Sigmoid colon (tissue), 7 donors: ENCODE results near the gene BRPF3. TPM values are rescaled to one million over a fixed set of nuclear protein-coding genes. Genes with fewer than 3 reads are reported as not detected.

Source experiments
- DNase-seq: peaks from one replicate; pipeline ENCODE4 v3.0.0-alpha.2; 2019
- H3K27ac ChIP-seq, 4 donors: fragments of 200-600 bp; sonication (generic); one replicate each; pipeline ENCODE4 v1.5.1; 2016 to 2019; ENCODE audit warnings: mild to moderate bottlenecking in 1 of 4
- H3K27me3 ChIP-seq, 3 donors: fragments of 200-600 bp; sonication (generic); one replicate each; pipeline ENCODE4 v1.5.1; 2019; ENCODE audit warnings: mild to moderate bottlenecking in 1 of 3
- H3K36me3 ChIP-seq, 4 donors: fragments of 200-600 bp; sonication (generic); one replicate each; pipeline ENCODE4 v1.5.1; 2016 to 2019
- H3K4me1 ChIP-seq, 4 donors: fragments of 200-600 bp; sonication (generic); one replicate each; pipeline ENCODE4 v1.5.1; 2017 to 2019
- H3K4me3 ChIP-seq, 4 donors: fragments of 200-600 bp; sonication (generic); one replicate each; pipeline ENCODE4 v1.5.1; 2017 to 2019; ENCODE audit warnings: mild to moderate bottlenecking in 2 of 4, moderate library complexity in 1 of 4
- H3K9me3 ChIP-seq, 4 donors: fragments of 200-600 bp in 3 of 4; sonication (generic) in 3 of 4; one replicate each; pipeline versions ENCODE4 v1.5.1 to v1.6.1; 2013 to 2019
- EP300 ChIP-seq, 4 donors: sonication (generic); formaldehyde crosslinking; IDR thresholded peaks; one replicate each; pipeline ENCODE4 v1.6.1; 2017; ENCODE audit warnings: antibody characterized with exemption in 4 of 4
- POLR2A ChIP-seq, 2 donors: fragments of 450-650 bp; IDR thresholded peaks; one replicate each; pipeline ENCODE4 v1.6.1; 2016; ENCODE audit warnings: antibody characterized with exemption in 2 of 2, mild to moderate bottlenecking in 2 of 2, moderate library complexity in 2 of 2
- POLR2AphosphoS5 ChIP-seq, 4 donors: sonication (generic); formaldehyde crosslinking; IDR thresholded peaks; one replicate each; pipeline ENCODE4 v1.6.1; 2017; ENCODE audit warnings: antibody characterized with exemption in 4 of 4
- WGBS, 2 donors: extraction: QIAGEN DNeasy Blood & Tissue Kit; methylation state at CpG; one replicate each; pipeline ENCODE4 v1.1.7; 2013; 5-methylcytosine and 5-hydroxymethylcytosine counted together
- intact Hi-C: fragments of 100-400 bp; cut with DNase I; formaldehyde crosslinking; loops from one replicate; pipeline ENCODE4 v1.15.1; 2023
- polyA plus RNA-seq, 3 donors: library from polyadenylated mRNA; stranded (reverse); fragments of 200-250 nt; gene quantifications; one replicate each; pipeline ENCODE4 v1.2.3, GENCODE V29; 2013
- total RNA-seq, 4 donors: library from RNA; depleted of rRNA; stranded (reverse); fragments of >200 nt; gene quantifications; one replicate each; pipeline ENCODE4 v1.1.0, GENCODE V29; 2016
- TF ChIP-seq, protein P1 (sequence below), 4 experiments: fragments of 450-650 bp in 3 of 4; fragments of 200-600 bp in 1 of 4; IDR thresholded peaks; one replicate each; pipeline ENCODE4 v1.5.1; 2016 to 2019; ENCODE audit warnings: antibody characterized with exemption in 4 of 4, mild to moderate bottlenecking in 3 of 4, moderate library complexity in 2 of 4
- donor health status: healthy with polysubstance abuse.
- donor health status: Bipolar disorder and iron deficiency.
- donor health status: healthy.

The BRPF3 gene
- total and polyA plus RNA-seq, 7 donors, result 11.2 to 41.8 (median 26.9) TPM

DNA sequence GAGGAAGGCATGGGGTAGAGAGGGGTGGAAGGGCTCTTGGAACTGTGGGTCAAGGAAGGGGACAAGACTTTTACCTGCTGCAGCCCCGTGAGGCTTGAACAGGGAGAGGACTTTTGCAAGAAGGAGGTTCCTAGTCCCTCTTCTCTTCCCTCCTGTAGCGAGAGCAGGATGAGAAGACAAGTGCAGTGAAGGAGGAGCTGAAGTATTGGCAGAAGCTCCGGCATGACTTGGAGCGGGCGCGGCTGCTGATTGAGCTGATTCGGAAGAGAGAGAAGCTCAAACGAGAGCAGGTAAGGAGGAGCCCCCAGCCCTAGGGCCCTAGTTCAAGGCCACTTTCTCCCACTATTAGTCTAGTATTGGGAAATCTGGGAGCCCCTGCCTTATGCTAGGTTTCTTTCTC lies 10.6 kb downstream of the BRPF3 start:
- no peaks in the 10 kb centered on the region for H3K9me3 ChIP-seq
- DNase-seq, result no peak
- WGBS, 2 donors, result 55 to 79% methylated on average over 8 of the region's 8 CpGs
- intact Hi-C loops, result no loop called here
- no peak overlapping the region for H3K4me3 ChIP-seq
- peaks cover 0 to 11% (median 2%) of the 10 kb centered on the region in 4 donors for H3K4me1 ChIP-seq
- no peak for TF ChIP-seq POLR2A (IDR thresholded peaks at IDR 0.05)
- TF ChIP-seq, protein P1, sequence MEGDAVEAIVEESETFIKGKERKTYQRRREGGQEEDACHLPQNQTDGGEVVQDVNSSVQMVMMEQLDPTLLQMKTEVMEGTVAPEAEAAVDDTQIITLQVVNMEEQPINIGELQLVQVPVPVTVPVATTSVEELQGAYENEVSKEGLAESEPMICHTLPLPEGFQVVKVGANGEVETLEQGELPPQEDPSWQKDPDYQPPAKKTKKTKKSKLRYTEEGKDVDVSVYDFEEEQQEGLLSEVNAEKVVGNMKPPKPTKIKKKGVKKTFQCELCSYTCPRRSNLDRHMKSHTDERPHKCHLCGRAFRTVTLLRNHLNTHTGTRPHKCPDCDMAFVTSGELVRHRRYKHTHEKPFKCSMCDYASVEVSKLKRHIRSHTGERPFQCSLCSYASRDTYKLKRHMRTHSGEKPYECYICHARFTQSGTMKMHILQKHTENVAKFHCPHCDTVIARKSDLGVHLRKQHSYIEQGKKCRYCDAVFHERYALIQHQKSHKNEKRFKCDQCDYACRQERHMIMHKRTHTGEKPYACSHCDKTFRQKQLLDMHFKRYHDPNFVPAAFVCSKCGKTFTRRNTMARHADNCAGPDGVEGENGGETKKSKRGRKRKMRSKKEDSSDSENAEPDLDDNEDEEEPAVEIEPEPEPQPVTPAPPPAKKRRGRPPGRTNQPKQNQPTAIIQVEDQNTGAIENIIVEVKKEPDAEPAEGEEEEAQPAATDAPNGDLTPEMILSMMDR (IDR thresholded peaks at IDR 0.05), result no peak
- TF ChIP-seq POLR2AphosphoS5 (IDR thresholded peaks at IDR 0.05), result no peak
- no peak for TF ChIP-seq EP300 (IDR thresholded peaks at IDR 0.05)
- H3K27ac ChIP-seq, result no peak overlapping the region
- no peaks in the 10 kb centered on the region for H3K27me3 ChIP-seq
- peaks cover 30 to 97% (median 60%) of the 10 kb centered on the region in 4 donors for H3K36me3 ChIP-seq

DNA sequence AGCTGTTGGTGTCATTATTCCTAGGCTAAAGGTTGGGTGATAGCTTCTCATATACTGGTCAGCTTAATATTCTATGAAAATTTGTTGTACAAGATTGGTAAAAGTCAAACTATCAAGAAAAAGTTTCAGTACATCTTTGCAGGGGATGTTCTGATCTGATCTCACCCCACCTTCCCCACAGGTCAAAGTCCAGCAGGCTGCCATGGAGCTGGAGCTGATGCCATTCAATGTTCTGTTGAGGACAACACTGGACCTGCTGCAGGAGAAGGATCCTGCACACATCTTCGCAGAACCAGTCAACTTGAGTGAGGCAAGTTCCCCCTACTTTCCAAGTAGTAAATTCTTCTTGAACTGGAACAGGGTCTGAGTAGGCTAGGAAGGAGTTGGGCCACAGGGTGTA lies 13.1 kb downstream of the BRPF3 start:
- Histone ChIP-seq H3K9me3 (no peaks in the 10 kb centered on the region), H3K4me3 (no peak overlapping the region), H3K27me3 (no peaks in the 10 kb centered on the region), H3K36me3 (peaks cover 35 to 98% (median 68%) of the 10 kb centered on the region in 4 donors), H3K27ac (no peak overlapping the region), H3K4me1 (no peaks in the 10 kb centered on the region)
- intact Hi-C loops, result no loop called here
- WGBS, 2 donors, result 25 to 69% methylated on average over 1 of the region's 1 CpG
- no peak for DNase-seq
- TF ChIP-seq EP300 (IDR thresholded peaks at IDR 0.05), result no peak
- TF ChIP-seq, protein P1 (IDR thresholded peaks at IDR 0.05), result no peak
- no peak for TF ChIP-seq POLR2A (IDR thresholded peaks at IDR 0.05)
- no peak for TF ChIP-seq POLR2AphosphoS5 (IDR thresholded peaks at IDR 0.05)

DNA sequence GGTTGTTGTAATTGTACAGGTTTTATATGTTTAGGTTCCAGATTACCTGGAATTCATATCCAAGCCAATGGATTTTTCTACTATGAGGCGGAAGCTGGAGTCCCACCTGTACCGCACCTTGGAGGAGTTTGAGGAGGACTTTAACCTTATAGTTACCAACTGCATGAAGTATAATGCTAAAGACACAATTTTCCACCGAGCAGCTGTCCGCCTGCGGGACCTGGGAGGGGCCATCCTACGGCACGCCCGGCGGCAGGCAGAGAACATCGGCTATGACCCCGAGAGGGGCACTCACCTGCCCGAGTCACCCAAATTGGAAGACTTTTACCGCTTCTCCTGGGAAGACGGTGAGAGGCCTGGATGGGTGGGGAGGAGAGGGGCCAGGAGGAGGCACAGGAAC lies 13.6 kb downstream of the BRPF3 start:
- no peaks in the 10 kb centered on the region for H3K27me3 ChIP-seq
- no peak overlapping the region for H3K27ac ChIP-seq
- H3K36me3 ChIP-seq, result peaks cover 38 to 98% (median 73%) of the 10 kb centered on the region in 4 donors
- no peaks in the 10 kb centered on the region for H3K9me3 ChIP-seq
- intact Hi-C loops, result no loop called here
- DNase-seq, result no peak
- H3K4me1 ChIP-seq, result no peaks in the 10 kb centered on the region
- WGBS, 2 donors, result 22 to 77% methylated on average over 14 of the region's 14 CpGs
- no peak overlapping the region for H3K4me3 ChIP-seq
- TF ChIP-seq, protein P1 (IDR thresholded peaks at IDR 0.05), result no peak
- TF ChIP-seq POLR2A (IDR thresholded peaks at IDR 0.05) (no peak), POLR2AphosphoS5 (IDR thresholded peaks at IDR 0.05) (no peak), EP300 (IDR thresholded peaks at IDR 0.05) (no peak)

DNA sequence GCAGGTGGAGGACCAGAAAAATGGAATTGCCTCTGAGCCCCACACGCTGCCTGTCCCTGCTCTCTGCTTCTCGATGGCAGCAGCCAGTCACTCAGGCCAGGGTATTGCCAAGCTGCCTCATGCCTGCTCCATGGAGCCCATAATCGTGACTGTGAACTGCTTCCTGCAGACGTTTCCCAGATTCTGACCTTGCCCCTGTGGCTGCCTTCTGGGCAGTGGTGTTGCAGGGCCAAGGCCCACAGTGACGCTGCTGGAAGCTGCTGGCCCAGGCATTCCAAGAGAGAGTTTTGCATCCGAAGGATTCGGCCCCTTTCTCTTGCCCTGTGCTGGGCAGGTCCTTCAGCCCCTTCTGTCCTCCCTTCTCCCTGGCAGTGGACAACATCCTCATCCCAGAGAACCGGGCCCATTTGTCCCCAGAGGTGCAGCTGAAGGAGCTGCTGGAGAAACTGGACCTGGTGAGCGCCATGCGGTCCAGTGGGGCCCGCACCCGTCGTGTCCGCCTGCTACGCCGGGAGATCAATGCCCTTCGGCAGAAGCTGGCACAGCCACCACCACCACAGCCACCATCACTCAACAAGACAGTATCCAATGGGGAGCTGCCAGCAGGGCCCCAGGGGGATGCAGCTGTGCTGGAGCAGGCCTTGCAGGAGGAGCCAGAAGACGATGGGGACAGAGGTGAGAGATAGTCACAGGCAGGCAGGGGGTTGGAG lies 14.5 kb downstream of the BRPF3 start:
- no peaks in the 10 kb centered on the region for H3K9me3 ChIP-seq
- no peak overlapping the region for H3K27ac ChIP-seq
- DNase-seq, result no peak
- H3K36me3 ChIP-seq, result peaks cover 38 to 98% (median 79%) of the 10 kb centered on the region in 4 donors
- TF ChIP-seq EP300 (IDR thresholded peaks at IDR 0.05), result no peak
- no peak for TF ChIP-seq POLR2A (IDR thresholded peaks at IDR 0.05)
- no peak for TF ChIP-seq POLR2AphosphoS5 (IDR thresholded peaks at IDR 0.05)
- 70 to 89% methylated on average over 18 of the region's 18 CpGs for WGBS, 2 donors
- H3K27me3 ChIP-seq, result no peaks in the 10 kb centered on the region
- intact Hi-C loops, result no loop called here
- peaks cover 0 to 2% (median 0%) of the 10 kb centered on the region in 4 donors for H3K4me1 ChIP-seq
- H3K4me3 ChIP-seq, result no peak overlapping the region

DNA sequence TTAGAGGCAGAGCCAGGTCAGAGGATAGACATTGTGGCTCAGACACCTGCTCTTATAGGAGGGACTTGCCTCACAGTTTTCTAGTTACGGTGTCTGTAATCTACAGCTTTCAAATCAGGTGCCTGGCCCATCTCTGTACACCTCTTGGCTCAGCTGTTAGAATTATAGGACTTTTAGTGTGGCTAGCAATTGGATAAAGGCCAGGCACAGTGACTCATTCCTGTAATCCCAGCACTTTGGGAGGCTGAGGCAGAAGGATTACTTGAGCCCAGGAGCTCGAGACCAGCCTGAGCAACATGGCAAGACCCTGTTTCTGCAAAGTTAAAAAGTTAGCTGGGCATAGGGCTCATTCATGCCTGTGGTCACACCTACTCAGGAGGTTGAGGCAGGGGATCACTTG lies 20.0 kb downstream of the BRPF3 start:
- Histone ChIP-seq H3K4me3 (no peak overlapping the region), H3K9me3 (no peaks in the 10 kb centered on the region), H3K36me3 (peaks cover 19 to 95% (median 56%) of the 10 kb centered on the region in 4 donors), H3K27me3 (no peaks in the 10 kb centered on the region), H3K4me1 (peaks cover 0 to 5% (median 0%) of the 10 kb centered on the region in 4 donors), H3K27ac (no peak overlapping the region)
- WGBS, 2 donors, result 25 to 66% methylated on average over 2 of the region's 2 CpGs
- intact Hi-C loops, result no loop called here
- no peak for DNase-seq
- TF ChIP-seq POLR2AphosphoS5 (IDR thresholded peaks at IDR 0.05) (no peak), EP300 (IDR thresholded peaks at IDR 0.05) (no peak), POLR2A (IDR thresholded peaks at IDR 0.05) (no peak)
- TF ChIP-seq, protein P1 (IDR thresholded peaks at IDR 0.05), result no peak
